Measurements from ENCODE around the gene TRAPPC10. TPM values are rescaled to one million over a fixed set of nuclear protein-coding genes. Genes with fewer than 3 reads are reported as not detected.

The TRAPPC10 gene
- total RNA-seq, 1 experiment from 2014 or later, result 17.4 TPM

- DNase-seq (ENCODE audit: extremely low read depth, low read depth), result no peak
Measured at GRCh38 chr21:44029460-44030087, 17.5 kb downstream of the TRAPPC10 start.

GRCh38 chr21:44035244-44035643 is 23.1 kb downstream of the TRAPPC10 start:
- no peak for DNase-seq (ENCODE audit: extremely low read depth, low read depth)

- DNase-seq (ENCODE audit: extremely low read depth, low read depth), result no peak
Measured at GRCh38 chr21:44038063-44038462, 26.0 kb downstream of the TRAPPC10 start.

- DNase-seq (ENCODE audit: extremely low read depth, low read depth), result no peak
Measured at GRCh38 chr21:44039828-44040227, 27.7 kb downstream of the TRAPPC10 start.

GRCh38 chr21:44043613-44044012 is 31.5 kb downstream of the TRAPPC10 start:
- DNase-seq (ENCODE audit: extremely low read depth, low read depth), result no peak

GRCh38 chr21:44046734-44047133 is 34.6 kb downstream of the TRAPPC10 start:
- DNase-seq (ENCODE audit: extremely low read depth, low read depth), result no peak

GRCh38 chr21:44047996-44048560 is 36.0 kb downstream of the TRAPPC10 start:
- DNase-seq (ENCODE audit: extremely low read depth, low read depth), result no peak

GRCh38 chr21:44049182-44049581 is 37.1 kb downstream of the TRAPPC10 start:
- no peak for DNase-seq (ENCODE audit: extremely low read depth, low read depth)

GRCh38 chr21:44049606-44050005 is 37.5 kb downstream of the TRAPPC10 start:
- no peak for DNase-seq (ENCODE audit: extremely low read depth, low read depth)

GRCh38 chr21:44050276-44050675 is 38.2 kb downstream of the TRAPPC10 start:
- no peak for DNase-seq (ENCODE audit: extremely low read depth, low read depth)

- DNase-seq (ENCODE audit: extremely low read depth, low read depth), result no peak
Measured at GRCh38 chr21:44051462-44051941, 39.4 kb downstream of the TRAPPC10 start.

GRCh38 chr21:44052071-44052829 is 40.1 kb downstream of the TRAPPC10 start:
- no peak for DNase-seq (ENCODE audit: extremely low read depth, low read depth)

- DNase-seq (ENCODE audit: extremely low read depth, low read depth), result no peak
Measured at GRCh38 chr21:44052830-44053226, 40.7 kb downstream of the TRAPPC10 start.

- no peak for DNase-seq (ENCODE audit: extremely low read depth, low read depth)
Measured at GRCh38 chr21:44053567-44053966, 41.5 kb downstream of the TRAPPC10 start.

GRCh38 chr21:44054710-44055109 is 42.6 kb downstream of the TRAPPC10 start:
- DNase-seq (ENCODE audit: extremely low read depth, low read depth), result no peak

- no peak for DNase-seq (ENCODE audit: extremely low read depth, low read depth)
Measured at GRCh38 chr21:44057055-44057454, 44.9 kb downstream of the TRAPPC10 start.

GRCh38 chr21:44057960-44058651 is 46.0 kb downstream of the TRAPPC10 start:
- no peak for DNase-seq (ENCODE audit: extremely low read depth, low read depth)

GRCh38 chr21:44058652-44058964 is 46.5 kb downstream of the TRAPPC10 start:
- DNase-seq (ENCODE audit: extremely low read depth, low read depth), result no peak

GRCh38 chr21:44058981-44059380 is 46.9 kb downstream of the TRAPPC10 start:
- no peak for DNase-seq (ENCODE audit: extremely low read depth, low read depth)

GRCh38 chr21:44059710-44060109 is 47.6 kb downstream of the TRAPPC10 start:
- DNase-seq (ENCODE audit: extremely low read depth, low read depth), result no peak

- no peak for DNase-seq (ENCODE audit: extremely low read depth, low read depth)
Measured at GRCh38 chr21:44062380-44062779, 50.3 kb downstream of the TRAPPC10 start.
